HG03442 (cell line): Measurements from ENCODE around the gene TAMALIN.

Experiments used
- ATAC-seq: cut with Tn5 transposase; IDR thresholded peaks from one replicate; pipeline ENCODE4 v1.9.1; 2021; ENCODE audit warnings: mild to moderate bottlenecking, moderate library complexity; ENCODE audit not compliant: unreplicated experiment

The TAMALIN gene

GRCh38 chr12:51980809-51981127, 26.0 kb upstream of the TAMALIN start:
- no peak for ATAC-seq

GRCh38 chr12:51984657-51985056, 22.1 kb upstream of the TAMALIN start:
- ATAC-seq = no peak

GRCh38 chr12:51985154-51985835, 21.5 kb upstream of the TAMALIN start:
- no peak for ATAC-seq

- ATAC-seq = no peak
These were observed 19.9 kb upstream of the TAMALIN start for GRCh38 chr12:51986834-51987233.

GRCh38 chr12:51992246-51992645, 14.5 kb upstream of the TAMALIN start:
- ATAC-seq = no peak

- ATAC-seq = no peak
These were observed 12.3 kb upstream of the TAMALIN start for GRCh38 chr12:51994539-51994820.

- no peak for ATAC-seq
These were observed 11.8 kb upstream of the TAMALIN start for GRCh38 chr12:51994959-51995358.

GRCh38 chr12:51997136-51997535, 9.6 kb upstream of the TAMALIN start:
- no peak for ATAC-seq

GRCh38 chr12:52003016-52003550, 3.7 kb upstream of the TAMALIN start:
- no peak for ATAC-seq

- no peak for ATAC-seq
These were observed 3.2 kb upstream of the TAMALIN start for GRCh38 chr12:52003591-52003990.

GRCh38 chr12:52004042-52004648, 2.6 kb upstream of the TAMALIN start:
- ATAC-seq = no peak

GRCh38 chr12:52005218-52005902, 1.4 kb upstream of the TAMALIN start:
- no peak for ATAC-seq

GRCh38 chr12:52005903-52006703, 643 bp upstream of the TAMALIN start:
- ATAC-seq = peak; percentile 65

GRCh38 chr12:52007158-52007921, 594 bp downstream of the TAMALIN start:
- ATAC-seq = no peak

GRCh38 chr12:52007982-52008510, 1.3 kb downstream of the TAMALIN start:
- no peak for ATAC-seq

GRCh38 chr12:52009081-52009751, 2.5 kb downstream of the TAMALIN start:
- no peak for ATAC-seq

- ATAC-seq = no peak
These were observed 3.4 kb downstream of the TAMALIN start for GRCh38 chr12:52010152-52010622.

- no peak for ATAC-seq
These were observed 4.2 kb downstream of the TAMALIN start for GRCh38 chr12:52010692-52011601.
